H1 (cell line): Measurements from ENCODE around the gene CELF4. TPM values are rescaled to one million over a fixed set of nuclear protein-coding genes. Genes with fewer than 3 reads are reported as not detected.
A peak's percentile ranks its signal among the peaks of the same experiment; 100 is the strongest.

Experiments used
- CTCF ChIA-PET: fragments of 300-600 bp; sonication (Branson Sonifier 250); formaldehyde crosslinking; loops from one replicate; lab custom pipeline; 2021; ENCODE audit not compliant: partially characterized antibody; lab: Charles Lee
- POLR2A ChIA-PET: fragments of 300-600 bp; sonication (Branson Sonifier 250); formaldehyde crosslinking; loops from one replicate; lab custom pipeline; 2021; ENCODE audit warnings: inconsistent platforms; ENCODE audit not compliant: partially characterized antibody; lab: Charles Lee
- DNase-seq, 2 experiments: peaks; one replicate each; pipeline versions ENCODE4 v3.0.0 to v3.0.0-alpha.2; 2010 to 2022; ENCODE audit warnings: low spot score in 2 of 2, low read depth in 1 of 2, mixed read lengths in 1 of 2
- FAIRE-seq: peaks from 2 replicates; lab custom pipeline; 2011; peaks lifted over from hg19 to GRCh38; lab: Jason Lieb, UNC
- H2AFZ ChIP-seq: 2 replicates; pipeline ENCODE4 v1.8.1; 2012; ENCODE audit warnings: low read length, inconsistent platforms
- H2AK5ac ChIP-seq: 2 replicates; pipeline ENCODE4 v1.6.1; 2013; ENCODE audit warnings: low read depth, low read length
- H2BK120ac ChIP-seq: replicated peaks from 2 replicates; pipeline ENCODE3; 2013; ENCODE audit warnings: low read depth, low read length, inconsistent platforms
- H2BK12ac ChIP-seq: 2 replicates; pipeline ENCODE4 v1.6.1; 2013; ENCODE audit warnings: low read depth, low read length
- H2BK15ac ChIP-seq: 2 replicates; pipeline ENCODE4 v1.6.1; 2013; ENCODE audit warnings: low read length
- H2BK20ac ChIP-seq: 2 replicates; pipeline ENCODE4 v1.6.1; 2013; ENCODE audit warnings: low read length
- H2BK5ac ChIP-seq: 2 replicates; pipeline ENCODE4 v1.6.1; 2013; ENCODE audit warnings: low read depth, low read length
- H3K14ac ChIP-seq: 2 replicates; pipeline ENCODE4 v1.6.1; 2013; ENCODE audit warnings: inconsistent platforms; ENCODE audit not compliant: insufficient read length
- H3K18ac ChIP-seq: 2 replicates; pipeline ENCODE4 v1.6.1; 2013; ENCODE audit warnings: low read length; ENCODE audit errors: extremely low read depth
- H3K23ac ChIP-seq: 2 replicates; pipeline ENCODE4 v1.6.1; 2013; ENCODE audit warnings: inconsistent platforms; ENCODE audit not compliant: insufficient read length
- H3K23me2 ChIP-seq: 2 replicates; pipeline ENCODE4 v1.6.1; 2013; ENCODE audit warnings: low read depth, low read length
- H3K27ac ChIP-seq: 2 replicates; pipeline ENCODE4 v1.6.1; 2011; ENCODE audit warnings: low read depth, low read length, inconsistent platforms
- H3K27me3 ChIP-seq, 4 experiments: replicated peaks in 1 of 4; 1 replicate in 1 of 4; 2 replicates in 3 of 4; pipeline versions ENCODE4 v1.6.1 to v1.8.1; 2011 to 2013; ENCODE audit warnings: low read length in 3 of 4, mild to moderate bottlenecking in 3 of 4, inconsistent platforms in 2 of 4, mixed read lengths in 2 of 4, moderate library complexity in 1 of 4; ENCODE audit not compliant: control insufficient read depth in 3 of 4, insufficient read depth in 3 of 4; ENCODE audit errors: extremely low read depth in 1 of 4
- H3K36me3 ChIP-seq, 4 experiments: 2 replicates each; pipeline versions ENCODE4 v1.6.1 to v1.8.1; 2011 to 2013; ENCODE audit warnings: mild to moderate bottlenecking in 4 of 4, low read length in 3 of 4, moderate library complexity in 2 of 4, control low read depth in 1 of 4, inconsistent platforms in 1 of 4; ENCODE audit not compliant: insufficient read depth in 4 of 4, control insufficient read depth in 2 of 4
- H3K4ac ChIP-seq: replicated peaks from 2 replicates; pipeline ENCODE3; 2013; ENCODE audit warnings: low read length, low read depth, mixed read lengths, inconsistent platforms; ENCODE audit not compliant: insufficient read length
- H3K4me1 ChIP-seq, 4 experiments: replicated peaks in 1 of 4; 1 replicate in 1 of 4; 2 replicates in 3 of 4; pipeline versions ENCODE4 v1.6.1 to v1.8.1; 2011 to 2013; ENCODE audit warnings: low read length in 3 of 4, inconsistent platforms in 2 of 4, mixed read lengths in 1 of 4; ENCODE audit not compliant: insufficient read depth in 4 of 4, control insufficient read depth in 3 of 4
- H3K4me2 ChIP-seq, 2 experiments: 2 replicates each; pipeline versions ENCODE4 v1.6.1 to v1.8.1; 2011 to 2013; ENCODE audit warnings: low read depth in 2 of 2, low read length in 2 of 2, control low read depth in 1 of 2, inconsistent platforms in 1 of 2, mild to moderate bottlenecking in 1 of 2; ENCODE audit not compliant: insufficient read depth in 1 of 2
- H3K4me3 ChIP-seq, 4 experiments: fragments of 200-600, 300-600 bp in 1 of 4; sonication (generic), shearing (Covaris generic), sonication (Bioruptor Twin) in 1 of 4; 2 replicates each; pipeline versions ENCODE4 v1.5.1 to v1.8.1; 2011 to 2016; ENCODE audit warnings: low read length in 4 of 4, low read depth in 3 of 4, control low read depth in 2 of 4, inconsistent platforms in 2 of 4, mild to moderate bottlenecking in 2 of 4, mixed read lengths in 1 of 4, moderate library complexity in 1 of 4; ENCODE audit not compliant: insufficient read depth in 2 of 4; ENCODE audit errors: extremely low read depth in 1 of 4
- H3K56ac ChIP-seq: replicated peaks from 2 replicates; pipeline ENCODE3; 2013; ENCODE audit warnings: low read depth, mild to moderate bottlenecking, mixed read lengths, low read length, inconsistent platforms; ENCODE audit not compliant: insufficient read length
- H3K79me1 ChIP-seq: 2 replicates; pipeline ENCODE4 v1.6.1; 2013; ENCODE audit warnings: low read depth, low read length, control low read depth
- H3K79me2 ChIP-seq, 2 experiments: 2 replicates each; pipeline versions ENCODE4 v1.6.1 to v1.8.1; 2012 to 2013; ENCODE audit warnings: low read length in 2 of 2, mild to moderate bottlenecking in 2 of 2, inconsistent platforms in 1 of 2; ENCODE audit not compliant: insufficient read depth in 2 of 2, control insufficient read depth in 1 of 2
- H3K9ac ChIP-seq, 4 experiments: replicated peaks in 1 of 4; 1 replicate in 1 of 4; 2 replicates in 3 of 4; pipeline versions ENCODE4 v1.6.1 to v1.8.1; 2011 to 2013; ENCODE audit warnings: low read depth in 3 of 4, low read length in 3 of 4, control low read depth in 2 of 4, mild to moderate bottlenecking in 2 of 4, moderate library complexity in 2 of 4, inconsistent platforms in 1 of 4; ENCODE audit errors: extremely low read depth in 1 of 4
- H3K9me3 ChIP-seq, 2 experiments: 2 replicates each; pipeline versions ENCODE4 v1.6.1 to v1.8.1; 2012 to 2013; ENCODE audit warnings: mild to moderate bottlenecking in 2 of 2, moderate library complexity in 2 of 2, control low read depth in 1 of 2, inconsistent platforms in 1 of 2, low read depth in 1 of 2, low read length in 1 of 2, mixed read lengths in 1 of 2; ENCODE audit not compliant: insufficient read depth in 2 of 2
- H4K20me1 ChIP-seq, 2 experiments: replicated peaks in 1 of 2; 2 replicates each; pipeline versions ENCODE3 to v1.8.1; 2011 to 2013; ENCODE audit warnings: inconsistent platforms in 2 of 2, low read length in 2 of 2, mild to moderate bottlenecking in 1 of 2; ENCODE audit not compliant: insufficient read depth in 2 of 2, control insufficient read depth in 1 of 2
- H4K5ac ChIP-seq: 2 replicates; pipeline ENCODE4 v1.6.1; 2013; ENCODE audit warnings: low read length, low read depth, mixed read lengths, inconsistent platforms; ENCODE audit not compliant: insufficient read length
- H4K8ac ChIP-seq: 2 replicates; pipeline ENCODE4 v1.8.0; 2013; ENCODE audit warnings: mild to moderate bottlenecking, moderate library complexity, low read length, inconsistent platforms; ENCODE audit not compliant: insufficient read depth; ENCODE audit errors: extremely low read depth
- H4K91ac ChIP-seq: replicated peaks from 2 replicates; pipeline ENCODE3; 2013; ENCODE audit warnings: low read length, mixed read lengths, inconsistent platforms; ENCODE audit not compliant: insufficient read length
- BRCA1 ChIP-seq: IDR thresholded peaks from 2 replicates; pipeline ENCODE4 v1.6.1; 2012; ENCODE audit warnings: low read depth, low read length, improper control_type of control experiment
- CBX5 ChIP-seq: fragments of 300-800, 300-1000 bp; sonication (generic); IDR thresholded peaks from 2 replicates; pipeline ENCODE4 v1.7.1; 2016; ENCODE audit warnings: antibody characterized with exemption, low read length, low read depth
- WGBS, 2 experiments: shearing (Covaris generic) in 1 of 2; methylation state at CpG; one replicate each; pipeline versions ENCODE4 v1.1.6 to v1.1.7; 2013 to 2015; ENCODE audit warnings: low lambda C conversion rate in 2 of 2, mixed read lengths in 2 of 2, inconsistent platforms in 1 of 2, low coverage in 1 of 2, missing lambda C conversion rate in 1 of 2; ENCODE audit not compliant: insufficient replicate concordance in 2 of 2, insufficient coverage in 1 of 2, insufficient read length in 1 of 2; ENCODE audit errors: extremely low coverage in 1 of 2, missing lambda C conversion rate in 1 of 2; 5-methylcytosine and 5-hydroxymethylcytosine counted together
- polyA plus RNA-seq, 7 experiments: library from polyadenylated mRNA; depleted of rRNA in 3 of 7; stranded (reverse) in 5 of 7; unstranded in 2 of 7; fragments of >200 nt in 5 of 7; fragments of 200-250 nt in 2 of 7; gene quantifications; 1 replicate in 5 of 7; 2 replicates in 1 of 7; 4 replicates in 1 of 7; pipeline versions ENCODE4 v1.2.1 to v1.2.3, GENCODE V29; 2011 to 2013; ENCODE audit warnings: missing spikeins in 2 of 7, mixed read lengths in 2 of 7
- total RNA-seq: library from RNA; stranded (reverse); fragmentation: NEBNext Ultra II Directional; extraction: Animal tissue kit (Norgen Biotek cat#: 25700); gene quantifications from 2 replicates; pipeline ENCODE4 v1.2.1, GENCODE V29; 2021
- TF ChIP-seq, protein P1 (sequence below), 3 experiments: IDR thresholded peaks; 1 replicate in 2 of 3; 2 replicates in 1 of 3; pipeline versions ENCODE4 v1.5.1 to v1.6.1; 2011; ENCODE audit warnings: low read length in 3 of 3, mild to moderate bottlenecking in 3 of 3, inconsistent platforms in 2 of 3, low read depth in 1 of 3, moderate library complexity in 1 of 3; ENCODE audit not compliant: insufficient read depth in 1 of 3; ENCODE audit errors: control extremely low read depth in 1 of 3

CELF4 gene
- total and polyA plus RNA-seq, 2 of the 8 experiments (the other 6 are each of a cell fraction or from before 2014, with no cell fraction given), result 1.6 to 3.4 TPM

DNA sequence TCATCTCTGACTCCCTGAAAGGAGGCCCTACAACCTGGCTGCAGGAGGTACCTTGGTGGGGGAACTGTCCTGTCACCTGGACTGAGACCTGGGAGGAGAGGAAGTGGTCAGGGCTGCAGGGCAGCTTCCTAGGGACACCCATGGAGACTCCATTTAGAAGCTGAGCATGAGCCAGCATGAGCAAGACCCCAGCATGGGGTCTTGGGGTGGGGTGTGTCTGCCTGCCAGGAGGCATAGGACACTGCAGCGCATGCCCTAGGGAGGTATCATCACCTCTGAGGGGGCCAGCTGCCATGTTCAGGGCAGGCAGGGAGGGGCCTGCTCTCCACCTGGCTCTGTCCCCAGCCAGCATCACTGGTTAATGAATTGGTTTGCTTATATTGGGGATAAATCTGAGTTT, 249.7 kb downstream of the CELF4 start:
- Histone ChIP-seq H3K79me1 (no peaks in the 10 kb centered on the region), H4K91ac (no peak overlapping the region), H4K8ac (peak overlapping the region; percentile 48; the same call in 1 of the 2 replicates), H3K4me1 (no peaks in the 10 kb centered on the region; a peak in 1 of 7 replicates), H3K23me2 (peaks cover 2% of the 10 kb centered on the region; the same call in 1 of the 2 replicates), H3K9me3 (no peaks in the 10 kb centered on the region), H2AFZ (no peak overlapping the region)
- no peak for TF ChIP-seq BRCA1
- no peak for TF ChIP-seq CBX5
- TF ChIP-seq, protein P1, sequence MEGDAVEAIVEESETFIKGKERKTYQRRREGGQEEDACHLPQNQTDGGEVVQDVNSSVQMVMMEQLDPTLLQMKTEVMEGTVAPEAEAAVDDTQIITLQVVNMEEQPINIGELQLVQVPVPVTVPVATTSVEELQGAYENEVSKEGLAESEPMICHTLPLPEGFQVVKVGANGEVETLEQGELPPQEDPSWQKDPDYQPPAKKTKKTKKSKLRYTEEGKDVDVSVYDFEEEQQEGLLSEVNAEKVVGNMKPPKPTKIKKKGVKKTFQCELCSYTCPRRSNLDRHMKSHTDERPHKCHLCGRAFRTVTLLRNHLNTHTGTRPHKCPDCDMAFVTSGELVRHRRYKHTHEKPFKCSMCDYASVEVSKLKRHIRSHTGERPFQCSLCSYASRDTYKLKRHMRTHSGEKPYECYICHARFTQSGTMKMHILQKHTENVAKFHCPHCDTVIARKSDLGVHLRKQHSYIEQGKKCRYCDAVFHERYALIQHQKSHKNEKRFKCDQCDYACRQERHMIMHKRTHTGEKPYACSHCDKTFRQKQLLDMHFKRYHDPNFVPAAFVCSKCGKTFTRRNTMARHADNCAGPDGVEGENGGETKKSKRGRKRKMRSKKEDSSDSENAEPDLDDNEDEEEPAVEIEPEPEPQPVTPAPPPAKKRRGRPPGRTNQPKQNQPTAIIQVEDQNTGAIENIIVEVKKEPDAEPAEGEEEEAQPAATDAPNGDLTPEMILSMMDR (IDR thresholded peaks at IDR 0.05; ENCODE audit: control extremely low read depth in 1 of 3, insufficient read depth in 1 of 3, low read depth in 1 of 3, low read length in 3 of 3), result no peak
- TF ChIP-seq, all 59 proteins: peak for 0
- Histone ChIP-seq H3K27me3 (no peaks in the 10 kb centered on the region), H2BK20ac (no peak overlapping the region), H3K36me3 (no peaks in the 10 kb centered on the region), H3K18ac (no peak overlapping the region), H2BK12ac (no peak overlapping the region), H3K23ac (no peak overlapping the region), H2BK120ac (no peak overlapping the region), H3K14ac (no peak overlapping the region), H2AK5ac (no peak overlapping the region), H2BK5ac (no peak overlapping the region), H3K4me2 (no peak overlapping the region), H3K4ac (no peak overlapping the region), H3K56ac (no peak overlapping the region), H4K5ac (no peak overlapping the region), H3K27ac (no peak overlapping the region), H2BK15ac (no peak overlapping the region), H3K79me2 (no peaks in the 10 kb centered on the region), H4K20me1 (no peaks in the 10 kb centered on the region), H3K9ac (no peak overlapping the region), H3K4me3 (no peak overlapping the region)
- POLR2A ChIA-PET, result no interaction called here
- 86% methylated on average over 1 of the region's 1 CpG; no CpG with 5 or more reads in 1 of the 2 experiments for WGBS, 2 experiments
- DNase-seq (no peak), FAIRE-seq (no peak)
- CTCF ChIA-PET, result interaction anchor here (0.8 to 2.6 kb wide), 2 partner anchors 19 to 374 kb away, joined by 3 to 10 read pairs; no protein-coding TSS in a partner anchor
